ENCODE measurements around the gene SYNE2. TPM values are rescaled to one million over a fixed set of nuclear protein-coding genes. Genes with fewer than 3 reads are reported as not detected.

SYNE2 gene
- total RNA-seq, 1 experiment from 2014 or later = 48.5 TPM

- BruUV-seq (replicated peaks) = no TSS peak
Observed at GRCh38 chr14:64184103-64184729, 331.4 kb downstream of the SYNE2 start.

GRCh38 chr14:64185184-64185583 is 332.4 kb downstream of the SYNE2 start:
- no peak for TF ChIP-seq CTCF (IDR thresholded peaks at IDR 0.05; ENCODE audit: insufficient read depth in 1 of 2, low read depth in 1 of 2, low read length in 1 of 2, severe bottlenecking in 1 of 2, unreplicated experiment in 1 of 2)
- ChIA-PET CTCF (no interaction called here), POLR2A (no interaction called here)
- Mint-ChIP-seq H3K9me3 (ENCODE audit: unreplicated experiment) (no peaks in the 10 kb centered on the region), H3K27ac (ENCODE audit: unreplicated experiment) (no peak overlapping the region), H3K27me3 (ENCODE audit: insufficient read depth, unreplicated experiment) (no peaks in the 10 kb centered on the region), H3K36me3 (ENCODE audit: insufficient read depth, unreplicated experiment) (no peaks in the 10 kb centered on the region), H3K4me3 (ENCODE audit: unreplicated experiment) (no peak overlapping the region), H3K4me1 (ENCODE audit: low read depth, unreplicated experiment) (no peaks in the 10 kb centered on the region)
- Histone ChIP-seq H3K9me3 (no peaks in the 10 kb centered on the region), H3K4me3 (ENCODE audit: low read depth, low read length) (no peak overlapping the region), H3K4me1 (no peaks in the 10 kb centered on the region), H3K36me3 (ENCODE audit: control insufficient read depth, insufficient read depth, low read length) (no peaks in the 10 kb centered on the region), H3K27me3 (replicated peaks; ENCODE audit: control insufficient read depth, insufficient read depth, low read length) (no peaks in the 10 kb centered on the region)
- no TSS peak for BruUV-seq (replicated peaks)
- DNase-seq = no peak
- intact Hi-C loops (cut with micrococcal nuclease; ENCODE audit: unreplicated experiment) = no loop called here

More at GRCh38 chr14:64184103-64184729, 331.4 kb downstream of the SYNE2 start:
- H3K9me3 Mint-ChIP-seq (ENCODE audit: unreplicated experiment) = no peaks in the 10 kb centered on the region
- Histone ChIP-seq H3K27me3 (replicated peaks; ENCODE audit: control insufficient read depth, insufficient read depth, low read length) (no peaks in the 10 kb centered on the region), H3K4me3 (ENCODE audit: low read depth, low read length) (no peak overlapping the region), H3K36me3 (ENCODE audit: control insufficient read depth, insufficient read depth, low read length) (no peaks in the 10 kb centered on the region), H3K4me1 (no peaks in the 10 kb centered on the region), H3K9me3 (no peaks in the 10 kb centered on the region)
- no peaks in the 10 kb centered on the region for H3K27me3 Mint-ChIP-seq (ENCODE audit: insufficient read depth, unreplicated experiment)
- intact Hi-C loops (cut with micrococcal nuclease; ENCODE audit: unreplicated experiment) = no loop called here
- POLR2A ChIA-PET = no interaction called here
- H3K4me1 Mint-ChIP-seq (ENCODE audit: low read depth, unreplicated experiment) = no peaks in the 10 kb centered on the region
- no peak for DNase-seq
- no peak overlapping the region for H3K27ac Mint-ChIP-seq (ENCODE audit: unreplicated experiment)
- TF ChIP-seq CTCF (IDR thresholded peaks at IDR 0.05; ENCODE audit: insufficient read depth in 1 of 2, low read depth in 1 of 2, low read length in 1 of 2, severe bottlenecking in 1 of 2, unreplicated experiment in 1 of 2) = no peak
- no peaks in the 10 kb centered on the region for H3K36me3 Mint-ChIP-seq (ENCODE audit: insufficient read depth, unreplicated experiment)
- CTCF ChIA-PET = no interaction called here
- no peak overlapping the region for H3K4me3 Mint-ChIP-seq (ENCODE audit: unreplicated experiment)

- POLR2A ChIA-PET = no interaction called here
- DNase-seq = no peak
- Histone ChIP-seq H3K9me3 (no peaks in the 10 kb centered on the region), H3K4me1 (no peaks in the 10 kb centered on the region), H3K4me3 (ENCODE audit: low read depth, low read length) (no peak overlapping the region), H3K27me3 (replicated peaks; ENCODE audit: control insufficient read depth, insufficient read depth, low read length) (no peaks in the 10 kb centered on the region), H3K36me3 (ENCODE audit: control insufficient read depth, insufficient read depth, low read length) (no peaks in the 10 kb centered on the region; the same call in 1 of the 2 replicates)
- no peak for TF ChIP-seq CTCF (IDR thresholded peaks at IDR 0.05; ENCODE audit: insufficient read depth in 1 of 2, low read depth in 1 of 2, low read length in 1 of 2, severe bottlenecking in 1 of 2, unreplicated experiment in 1 of 2)
- CTCF ChIA-PET = no interaction called here
- BruUV-seq (replicated peaks) = no TSS peak
- intact Hi-C loops (cut with micrococcal nuclease; ENCODE audit: unreplicated experiment) = no loop called here
- H3K36me3 Mint-ChIP-seq (ENCODE audit: insufficient read depth, unreplicated experiment) = peaks cover 5% of the 10 kb centered on the region
- no peaks in the 10 kb centered on the region for H3K9me3 Mint-ChIP-seq (ENCODE audit: unreplicated experiment)
- no peaks in the 10 kb centered on the region for H3K27me3 Mint-ChIP-seq (ENCODE audit: insufficient read depth, unreplicated experiment)
- no peak overlapping the region for H3K27ac Mint-ChIP-seq (ENCODE audit: unreplicated experiment)
- H3K4me1 Mint-ChIP-seq (ENCODE audit: low read depth, unreplicated experiment) = no peaks in the 10 kb centered on the region
- H3K4me3 Mint-ChIP-seq (ENCODE audit: unreplicated experiment) = no peak overlapping the region
Observed at GRCh38 chr14:64186231-64187129, 333.7 kb downstream of the SYNE2 start.

Data from Caco-2 (cell line).